ENCODE results near the gene NFIB.

Gene NFIB

DNA sequence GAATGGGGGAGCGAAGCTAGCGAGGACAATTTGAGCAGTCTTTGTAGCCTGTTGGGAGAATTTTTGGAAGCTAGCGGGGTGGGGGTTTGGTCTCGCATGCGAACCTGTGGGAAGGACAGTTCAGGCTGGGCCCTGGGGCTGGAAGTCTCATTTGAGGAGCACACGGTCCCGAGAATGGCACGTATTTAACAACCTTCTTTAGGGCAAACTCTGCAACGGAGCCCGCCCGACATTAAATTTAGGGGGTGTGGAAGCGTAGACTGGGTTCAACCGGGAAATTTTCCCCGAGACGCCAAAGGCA is 35.2 kb upstream of the NFIB start:
- peak overlapping the region; percentile 47 for H3K4me3 ChIP-seq (ENCODE audit: low read depth, low read length)
- TF ChIP-seq, protein P1, sequence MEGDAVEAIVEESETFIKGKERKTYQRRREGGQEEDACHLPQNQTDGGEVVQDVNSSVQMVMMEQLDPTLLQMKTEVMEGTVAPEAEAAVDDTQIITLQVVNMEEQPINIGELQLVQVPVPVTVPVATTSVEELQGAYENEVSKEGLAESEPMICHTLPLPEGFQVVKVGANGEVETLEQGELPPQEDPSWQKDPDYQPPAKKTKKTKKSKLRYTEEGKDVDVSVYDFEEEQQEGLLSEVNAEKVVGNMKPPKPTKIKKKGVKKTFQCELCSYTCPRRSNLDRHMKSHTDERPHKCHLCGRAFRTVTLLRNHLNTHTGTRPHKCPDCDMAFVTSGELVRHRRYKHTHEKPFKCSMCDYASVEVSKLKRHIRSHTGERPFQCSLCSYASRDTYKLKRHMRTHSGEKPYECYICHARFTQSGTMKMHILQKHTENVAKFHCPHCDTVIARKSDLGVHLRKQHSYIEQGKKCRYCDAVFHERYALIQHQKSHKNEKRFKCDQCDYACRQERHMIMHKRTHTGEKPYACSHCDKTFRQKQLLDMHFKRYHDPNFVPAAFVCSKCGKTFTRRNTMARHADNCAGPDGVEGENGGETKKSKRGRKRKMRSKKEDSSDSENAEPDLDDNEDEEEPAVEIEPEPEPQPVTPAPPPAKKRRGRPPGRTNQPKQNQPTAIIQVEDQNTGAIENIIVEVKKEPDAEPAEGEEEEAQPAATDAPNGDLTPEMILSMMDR (conservative IDR thresholded peaks at IDR 0.05; ENCODE audit: low read depth, low read length) = no peak
- DNase-seq (ENCODE audit: low read depth) = no peak

DNA sequence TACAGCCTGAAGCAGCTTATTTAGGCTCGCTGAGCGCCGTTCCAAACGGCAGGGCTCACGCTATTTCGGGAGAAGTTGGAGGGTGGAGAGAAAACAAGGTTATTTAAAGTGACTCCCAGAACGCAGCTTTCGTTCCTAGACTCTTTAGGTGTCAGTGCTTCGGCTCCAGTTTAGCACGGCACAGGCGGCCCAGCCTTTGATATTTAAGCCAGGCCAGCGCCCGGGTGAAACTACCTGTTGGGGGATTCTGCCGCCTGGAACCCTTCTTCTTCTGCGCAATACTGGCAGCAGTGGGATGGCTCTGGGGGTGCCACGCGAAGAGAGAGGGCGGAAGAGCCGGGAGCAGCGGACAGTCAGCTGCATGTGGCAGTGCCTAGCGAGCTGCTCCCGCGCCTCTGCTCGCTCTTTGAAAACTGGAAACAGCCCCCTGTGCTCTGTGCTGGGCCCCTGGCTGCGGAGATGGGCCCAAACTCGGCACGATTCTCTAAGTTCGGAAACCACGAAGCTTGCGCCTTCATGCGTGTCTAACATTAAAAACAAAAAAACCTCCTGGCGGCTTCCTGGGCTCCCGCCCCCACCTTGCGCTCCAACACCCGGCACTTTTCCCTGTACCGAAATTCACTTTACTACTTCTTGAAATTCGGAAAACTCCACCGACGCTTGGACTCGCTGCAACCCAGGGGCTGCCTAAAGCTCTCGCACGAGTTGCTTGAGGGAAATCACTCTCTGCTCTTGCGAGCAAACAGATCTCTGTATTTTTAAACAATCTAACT is 34.6 kb upstream of the NFIB start:
- H3K4me3 ChIP-seq (ENCODE audit: low read depth, low read length) = peak overlapping the region; percentile 47
- peak; percentile 33 for DNase-seq (ENCODE audit: low read depth)
- TF ChIP-seq, protein P1 (conservative IDR thresholded peaks at IDR 0.05; ENCODE audit: low read depth, low read length) = no peak

DNA sequence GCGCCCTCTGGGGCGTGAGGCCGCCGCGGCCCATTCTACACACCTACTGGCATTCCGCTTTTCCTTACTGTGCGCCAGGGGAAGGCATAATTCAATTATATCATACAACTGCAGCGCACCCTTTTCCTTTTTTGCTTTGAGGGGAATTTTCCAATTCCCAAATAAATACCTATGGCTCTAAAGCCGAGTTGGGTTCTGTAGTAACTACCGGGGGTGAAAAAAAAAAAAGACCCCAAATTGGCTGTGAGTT is 34.1 kb upstream of the NFIB start:
- no peak for DNase-seq (ENCODE audit: low read depth)
- TF ChIP-seq, protein P1 (conservative IDR thresholded peaks at IDR 0.05; ENCODE audit: low read depth, low read length) = no peak
- peak overlapping the region; percentile 47 for H3K4me3 ChIP-seq (ENCODE audit: low read depth, low read length)

DNA sequence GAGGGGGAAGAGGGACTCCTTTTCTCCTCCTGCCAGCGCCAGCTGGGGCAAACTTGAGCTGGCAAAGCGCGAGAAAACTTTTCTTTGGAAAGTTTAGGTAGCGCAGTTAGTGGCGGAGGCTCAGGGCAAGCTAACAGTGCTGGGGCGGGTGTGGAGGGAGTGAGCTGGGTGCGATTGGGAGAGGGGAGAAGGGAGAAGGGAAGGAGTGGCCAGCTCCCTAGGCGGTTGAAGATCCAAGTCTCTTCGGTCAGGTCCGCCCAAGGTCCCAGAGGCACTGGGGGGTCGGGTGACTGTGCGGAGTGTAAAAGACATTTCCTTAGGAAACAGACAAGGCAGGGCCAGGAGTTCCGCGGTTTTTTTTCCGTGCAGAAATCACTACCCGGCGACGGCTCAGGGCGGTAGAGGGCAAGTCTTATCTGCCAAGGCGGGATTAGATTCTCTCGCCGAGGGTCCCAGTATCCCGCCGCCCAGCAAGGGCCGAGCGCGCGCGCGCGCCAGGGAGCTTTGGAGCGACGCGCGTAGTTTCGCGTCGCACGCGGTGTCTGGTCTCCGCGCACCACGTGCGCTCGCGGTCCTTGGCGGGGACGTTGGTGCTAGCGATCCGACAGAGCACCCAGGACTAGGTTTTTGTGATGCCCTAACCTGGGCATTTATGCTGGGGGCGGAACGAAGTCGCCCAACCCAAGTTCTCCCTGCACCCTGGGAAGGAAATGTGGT is 33.6 kb upstream of the NFIB start:
- DNase-seq (ENCODE audit: low read depth) = no peak
- peak overlapping the region; percentile 47 for H3K4me3 ChIP-seq (ENCODE audit: low read depth, low read length)
- TF ChIP-seq, protein P1 (conservative IDR thresholded peaks at IDR 0.05; ENCODE audit: low read depth, low read length) = peak; percentile 31

DNA sequence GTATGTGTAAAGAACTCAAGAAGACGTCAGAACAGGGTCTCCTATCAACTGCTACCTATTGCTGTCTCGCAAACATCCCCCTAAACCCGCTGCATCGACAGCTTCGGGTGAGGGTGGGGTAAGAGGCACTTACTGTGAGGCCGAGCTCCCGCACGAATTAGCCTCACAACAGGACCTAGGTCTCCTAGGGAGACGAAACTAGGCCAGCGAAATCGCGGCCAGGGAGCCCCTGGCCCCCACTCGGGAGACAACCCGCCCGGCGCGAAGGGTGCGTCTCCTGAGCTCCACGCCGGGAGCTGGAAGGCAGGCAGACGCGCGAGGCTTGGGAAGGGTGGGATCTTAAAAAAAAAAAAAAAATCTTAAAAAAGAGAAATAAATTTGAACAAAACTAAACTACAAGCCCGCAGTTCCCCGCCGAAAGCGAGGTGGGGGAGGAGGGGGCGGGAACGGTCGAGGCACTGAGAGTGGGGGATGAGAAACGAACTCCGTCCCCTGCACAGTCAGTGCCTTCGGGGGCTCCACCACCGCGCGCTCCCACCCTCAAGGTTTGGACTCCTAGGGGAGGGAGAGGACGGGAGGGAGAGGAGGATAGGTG is 33.0 kb upstream of the NFIB start:
- no peak for DNase-seq (ENCODE audit: low read depth)
- TF ChIP-seq, protein P1 (conservative IDR thresholded peaks at IDR 0.05; ENCODE audit: low read depth, low read length) = no peak
- peak overlapping the region; percentile 47 for H3K4me3 ChIP-seq (ENCODE audit: low read depth, low read length)

DNA sequence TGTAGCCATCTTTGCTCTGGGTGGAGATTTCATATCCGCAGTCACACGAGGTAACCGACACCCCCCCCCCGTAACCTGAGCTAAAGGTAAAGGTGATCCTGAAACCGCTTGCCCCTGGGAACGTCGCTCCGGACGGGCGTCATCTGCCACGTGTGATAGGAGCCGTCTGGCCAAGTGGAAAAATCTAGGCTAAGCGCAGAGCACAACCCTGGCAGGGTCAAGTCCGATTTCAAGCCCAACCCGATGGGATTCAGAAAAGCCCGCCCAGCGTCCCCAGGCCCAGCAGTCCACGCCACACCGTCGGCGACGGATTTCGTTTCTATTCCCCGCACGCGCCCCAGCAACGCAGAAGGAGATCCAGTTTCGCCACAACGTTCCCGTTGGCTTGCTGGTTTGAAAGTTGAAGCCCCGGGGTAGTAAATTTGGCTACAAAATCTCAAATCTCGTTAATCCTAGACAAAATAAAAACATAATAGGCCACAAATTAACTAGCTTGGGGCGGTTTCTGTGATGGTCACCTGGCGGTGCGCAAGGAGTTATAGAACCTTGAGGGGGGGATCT is 32.4 kb upstream of the NFIB start:
- no peak for DNase-seq (ENCODE audit: low read depth)

More for the DNA sequence above, 32.4 kb upstream of the NFIB start:
- peak overlapping the region; percentile 22 for H3K4me3 ChIP-seq (ENCODE audit: low read depth, low read length)
- TF ChIP-seq, protein P1 (conservative IDR thresholded peaks at IDR 0.05; ENCODE audit: low read depth, low read length) = no peak

Data from choroid plexus epithelial cell (primary cell).